Fibroblast of lung (primary cell): ENCODE results near the gene PLEKHN1.

Experiments used
- EZH2 ChIP-seq: IDR thresholded peaks from 2 replicates; pipeline ENCODE4 v1.5.1; 2012; ENCODE audit warnings: low read length, control low read depth, mild to moderate bottlenecking; ENCODE audit errors: missing control alignments
- TF ChIP-seq, protein P1 (sequence below), 2 donors: IDR thresholded peaks in 1 of 2; conservative IDR thresholded peaks in 1 of 2; 1 replicate in 1 of 2; 2 replicates in 1 of 2; pipeline ENCODE4 v1.5.1; 2011 to 2012; ENCODE audit warnings: low read length in 2 of 2, control low read depth in 1 of 2, inconsistent platforms in 1 of 2, low read depth in 1 of 2, mild to moderate bottlenecking in 1 of 2

DNA sequence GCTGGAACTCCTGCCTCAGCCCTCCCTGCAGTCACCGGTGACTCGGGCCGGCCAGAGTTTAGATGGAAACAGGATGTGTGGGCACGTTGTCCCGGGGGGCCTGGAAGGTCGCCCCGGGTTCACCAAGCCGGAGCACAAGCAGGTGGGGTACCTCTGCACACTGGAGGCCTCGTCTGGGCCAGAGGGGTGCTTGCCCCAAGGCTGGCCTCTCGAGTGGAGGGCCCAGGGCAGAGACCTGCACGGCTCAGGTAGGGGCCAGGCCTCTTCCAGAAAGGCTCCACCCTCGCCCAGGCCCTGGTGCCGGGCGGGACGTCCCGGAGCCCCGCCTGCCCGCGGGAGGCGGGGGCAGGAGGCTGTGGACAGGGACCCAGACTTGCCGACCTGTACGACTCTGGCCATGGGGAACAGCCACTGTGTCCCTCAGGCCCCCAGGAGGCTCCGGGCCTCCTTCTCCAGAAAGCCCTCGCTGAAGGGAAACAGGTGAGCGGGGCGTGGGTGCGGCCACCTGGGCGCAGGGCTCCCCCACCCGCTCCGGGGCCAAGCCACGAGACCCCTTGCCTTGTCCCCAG is at the start of gene PLEKHN1:
- TF ChIP-seq, protein P1, sequence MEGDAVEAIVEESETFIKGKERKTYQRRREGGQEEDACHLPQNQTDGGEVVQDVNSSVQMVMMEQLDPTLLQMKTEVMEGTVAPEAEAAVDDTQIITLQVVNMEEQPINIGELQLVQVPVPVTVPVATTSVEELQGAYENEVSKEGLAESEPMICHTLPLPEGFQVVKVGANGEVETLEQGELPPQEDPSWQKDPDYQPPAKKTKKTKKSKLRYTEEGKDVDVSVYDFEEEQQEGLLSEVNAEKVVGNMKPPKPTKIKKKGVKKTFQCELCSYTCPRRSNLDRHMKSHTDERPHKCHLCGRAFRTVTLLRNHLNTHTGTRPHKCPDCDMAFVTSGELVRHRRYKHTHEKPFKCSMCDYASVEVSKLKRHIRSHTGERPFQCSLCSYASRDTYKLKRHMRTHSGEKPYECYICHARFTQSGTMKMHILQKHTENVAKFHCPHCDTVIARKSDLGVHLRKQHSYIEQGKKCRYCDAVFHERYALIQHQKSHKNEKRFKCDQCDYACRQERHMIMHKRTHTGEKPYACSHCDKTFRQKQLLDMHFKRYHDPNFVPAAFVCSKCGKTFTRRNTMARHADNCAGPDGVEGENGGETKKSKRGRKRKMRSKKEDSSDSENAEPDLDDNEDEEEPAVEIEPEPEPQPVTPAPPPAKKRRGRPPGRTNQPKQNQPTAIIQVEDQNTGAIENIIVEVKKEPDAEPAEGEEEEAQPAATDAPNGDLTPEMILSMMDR (conservative IDR thresholded peaks at IDR 0.05 in 1 of 2, IDR thresholded peaks at IDR 0.05 in 1 of 2; ENCODE audit: low read depth in 1 of 2, low read length in 2 of 2), result no peak
- no peak for TF ChIP-seq EZH2
